Endothelial cell of umbilical vein (primary cell): ENCODE data around the gene PLEKHM2. TPM values are rescaled to one million over a fixed set of nuclear protein-coding genes. Genes with fewer than 3 reads are reported as not detected.

Experiments
- BruUV-seq: library from RNA; stranded (reverse); fragments of 400-500 nt; replicated peaks from 2 replicates; lab custom pipeline; 2021; lab: Mats Ljungman, UMichigan
- CTCF ChIA-PET: fragments of 300-600, 350-600 bp; sonication (Branson Sonifier 250); formaldehyde crosslinking; loops from one replicate; lab custom pipeline; 2021; ENCODE audit warnings: antibody characterized with exemption, inconsistent platforms; lab: Charles Lee
- POLR2A ChIA-PET: fragments of 300-600, 350-600 bp; sonication (Branson Sonifier 250); formaldehyde crosslinking; loops from one replicate; lab custom pipeline; 2021; ENCODE audit warnings: antibody characterized with exemption, inconsistent platforms; lab: Charles Lee
- DNase-seq: peaks from one replicate; pipeline ENCODE4 v3.0.0-alpha.2; 2011; ENCODE audit warnings: low read depth, low spot score
- FAIRE-seq: peaks from 2 replicates; lab custom pipeline; 2011; peaks lifted over from hg19 to GRCh38; lab: Jason Lieb, UNC
- H2AFZ ChIP-seq: 2 replicates; pipeline ENCODE4 v1.6.0; 2012; ENCODE audit warnings: low read depth, low read length, control low read depth, inconsistent platforms
- H3K27ac ChIP-seq: 2 replicates; pipeline ENCODE4 v1.5.1; 2011; ENCODE audit warnings: low read depth, mild to moderate bottlenecking, control low read depth, low read length, moderate library complexity; ENCODE audit not compliant: insufficient read depth
- H3K27me3 ChIP-seq, 2 experiments: 2 replicates each; pipeline versions ENCODE4 v1.6.0 to v1.6.1; 2011; ENCODE audit warnings: low read length in 2 of 2, mixed read lengths in 1 of 2; ENCODE audit not compliant: control insufficient read depth in 2 of 2, insufficient read depth in 2 of 2
- H3K36me3 ChIP-seq, 2 experiments: 2 replicates in 1 of 2; 3 replicates in 1 of 2; pipeline ENCODE4 v1.5.1; 2011; ENCODE audit warnings: low read length in 2 of 2, mild to moderate bottlenecking in 1 of 2, moderate library complexity in 1 of 2; ENCODE audit not compliant: control insufficient read depth in 2 of 2, insufficient read depth in 2 of 2; ENCODE audit errors: extremely low read depth in 1 of 2
- H3K4me1 ChIP-seq: 3 replicates; pipeline ENCODE4 v1.5.1; 2011; ENCODE audit warnings: mild to moderate bottlenecking, low read length; ENCODE audit not compliant: control insufficient read depth, insufficient read depth; ENCODE audit errors: extremely low read depth
- H3K4me2 ChIP-seq: 2 replicates; pipeline ENCODE4 v1.6.1; 2011; ENCODE audit warnings: low read length, control low read depth, mixed read lengths; ENCODE audit not compliant: insufficient read depth
- H3K4me3 ChIP-seq, 3 experiments: fragments of 200-600 bp in 1 of 3; sonication (generic), shearing (Covaris generic) in 1 of 3; replicated peaks in 1 of 3; 2 replicates each; pipeline ENCODE4 v1.5.1; 2011 to 2016; ENCODE audit warnings: control low read depth in 3 of 3, low read length in 3 of 3, mild to moderate bottlenecking in 2 of 3, inconsistent platforms in 1 of 3, low read depth in 1 of 3, moderate library complexity in 1 of 3; ENCODE audit not compliant: insufficient read depth in 1 of 3
- H3K79me2 ChIP-seq: 2 replicates; pipeline ENCODE4 v1.6.0; 2012; ENCODE audit warnings: low read length, inconsistent platforms; ENCODE audit not compliant: control insufficient read depth, insufficient read depth
- H3K9ac ChIP-seq: replicated peaks from 2 replicates; pipeline ENCODE3; 2011; ENCODE audit warnings: low read length, control low read depth; ENCODE audit not compliant: insufficient read depth; ENCODE audit errors: extremely low read depth
- H3K9me1 ChIP-seq: replicated peaks from 3 replicates; pipeline ENCODE4 v1.6.0; 2011; ENCODE audit warnings: mild to moderate bottlenecking, low read length; ENCODE audit not compliant: control insufficient read depth, insufficient read depth; ENCODE audit errors: extremely low read depth
- H3K9me3 ChIP-seq: replicated peaks from 2 replicates; pipeline ENCODE4 v1.5.1; 2012; ENCODE audit warnings: low read length, inconsistent platforms; ENCODE audit not compliant: control insufficient read depth, insufficient read depth
- H4K20me1 ChIP-seq: replicated peaks from 2 replicates; pipeline ENCODE3; 2011; ENCODE audit warnings: mild to moderate bottlenecking, low read length; ENCODE audit not compliant: control insufficient read depth, insufficient read depth; ENCODE audit errors: extremely low read depth
- EZH2 ChIP-seq: IDR thresholded peaks from 2 replicates; pipeline ENCODE4 v1.6.1; 2012; ENCODE audit warnings: borderline replicate concordance, low read depth, mild to moderate bottlenecking, moderate library complexity, low read length, inconsistent platforms; ENCODE audit not compliant: severe bottlenecking
- FOS ChIP-seq: IDR thresholded peaks from 2 replicates; pipeline ENCODE4 v1.6.1; 2011; ENCODE audit warnings: mild to moderate bottlenecking, low read length, moderate library complexity, borderline replicate concordance; ENCODE audit not compliant: insufficient read depth
- GATA2 ChIP-seq: IDR thresholded peaks from 2 replicates; pipeline ENCODE4 v1.7.0; 2011; ENCODE audit warnings: low read depth, mild to moderate bottlenecking, moderate library complexity, mixed read lengths, low read length; ENCODE audit not compliant: insufficient read length, insufficient read depth
- JUN ChIP-seq: IDR thresholded peaks from 2 replicates; pipeline ENCODE4 v1.6.1; 2011; ENCODE audit warnings: borderline replicate concordance, low read depth; ENCODE audit not compliant: insufficient read length, insufficient read depth
- MYC ChIP-seq: IDR thresholded peaks from one replicate; pipeline ENCODE4 v1.6.1; 2011; ENCODE audit warnings: mild to moderate bottlenecking, low read depth, low read length
- POLR2A ChIP-seq: IDR thresholded peaks from 2 replicates; pipeline ENCODE4 v1.6.1; 2012; ENCODE audit warnings: low read depth, mild to moderate bottlenecking, control low read depth, low read length
- POLR2AphosphoS5 ChIP-seq: IDR thresholded peaks from 2 replicates; pipeline ENCODE4 v1.6.1; 2012; ENCODE audit warnings: low read depth, mild to moderate bottlenecking, control low read depth, low read length, moderate library complexity; ENCODE audit not compliant: insufficient read depth
- dilution Hi-C: fragments of 300-500 bp; cut with MboI; formaldehyde crosslinking; loops from one replicate; pipeline ENCODE4 v1.15.0; 2019; ENCODE audit warnings: low sequenced_read_pairs; ENCODE audit not compliant: extremely low pct_ligation_motif_present
- intact Hi-C: fragments of 100-400 bp; cut with micrococcal nuclease; formaldehyde crosslinking; loops from one replicate; pipeline ENCODE4 v1.10.0; 2022
- polyA plus RNA-seq, 4 experiments: library from polyadenylated mRNA; depleted of rRNA in 3 of 4; stranded (reverse) in 3 of 4; unstranded in 1 of 4; fragments of >200 nt; gene quantifications; 2 replicates each; pipeline versions ENCODE4 v1.2.1 to v1.2.3, GENCODE V29; 2011 to 2012; ENCODE audit warnings: missing spikeins in 1 of 4
- total RNA-seq: library from RNA; stranded (reverse); gene quantifications from 2 replicates; pipeline ENCODE4 v1.2.3, GENCODE V29; 2021
- TF ChIP-seq, protein P1 (sequence below): IDR thresholded peaks from 2 replicates; pipeline ENCODE4 v1.6.1; 2011; ENCODE audit not compliant: insufficient read depth, insufficient read length
- TF ChIP-seq, protein P2 (sequence below), 2 donors: IDR thresholded peaks; 1 replicate in 1 of 2; 2 replicates in 1 of 2; pipeline ENCODE4 v1.5.1; 2011; ENCODE audit warnings: low read length in 2 of 2, mild to moderate bottlenecking in 2 of 2, moderate library complexity in 2 of 2, control low read depth in 1 of 2, inconsistent platforms in 1 of 2, low read depth in 1 of 2; ENCODE audit not compliant: insufficient read depth in 1 of 2; ENCODE audit errors: extremely low read depth in 1 of 2

The PLEKHM2 gene
- total and polyA plus RNA-seq, 2 donors (not counting 3 experiments of a cell fraction or from before 2014, with no cell fraction given), result 60.6 to 67.5 TPM

DNA sequence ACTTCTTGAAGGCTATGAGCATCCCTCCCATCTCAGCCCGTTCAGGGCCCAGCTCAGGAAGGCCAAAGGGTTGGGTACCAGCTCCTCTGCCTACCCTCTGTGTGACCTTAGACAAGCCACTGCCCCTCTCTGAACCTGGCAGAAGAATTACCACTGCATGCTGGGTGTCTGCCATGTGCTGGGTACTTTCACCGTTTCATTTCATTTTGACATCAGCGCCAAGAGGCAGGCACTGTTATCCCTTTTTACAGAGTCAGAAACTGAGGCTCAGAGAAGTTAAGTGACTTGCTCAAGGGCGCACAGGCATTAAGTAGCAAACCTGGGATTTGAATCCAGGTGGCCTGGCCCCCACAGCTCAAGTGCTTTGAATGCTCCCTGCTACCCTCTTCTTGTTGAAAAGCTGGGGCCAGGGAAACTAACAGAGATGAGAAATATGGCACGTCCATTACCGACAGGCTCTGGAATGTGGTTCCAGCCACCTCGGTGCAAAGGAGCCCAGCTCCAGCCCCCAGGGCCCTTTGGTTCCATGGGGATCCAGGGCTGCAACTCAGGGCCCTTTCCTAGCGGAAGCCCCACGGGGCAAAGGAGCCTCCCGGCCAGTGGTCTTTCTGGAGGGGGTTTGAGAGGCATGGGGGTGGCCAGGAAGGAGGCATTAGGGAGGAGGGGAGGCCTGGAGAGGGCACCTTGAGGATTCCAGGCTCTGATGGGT lies 64.7 kb downstream of the PLEKHM2 start:
- no peak for TF ChIP-seq MYC
- TF ChIP-seq, protein P1, sequence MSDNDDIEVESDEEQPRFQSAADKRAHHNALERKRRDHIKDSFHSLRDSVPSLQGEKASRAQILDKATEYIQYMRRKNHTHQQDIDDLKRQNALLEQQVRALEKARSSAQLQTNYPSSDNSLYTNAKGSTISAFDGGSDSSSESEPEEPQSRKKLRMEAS, result no peak
- TF ChIP-seq GATA2, result no peak
- TF ChIP-seq POLR2A, result no peak
- no peak for TF ChIP-seq EZH2
- no peak for TF ChIP-seq POLR2AphosphoS5
- TF ChIP-seq FOS, result no peak
- no peak for TF ChIP-seq JUN
- TF ChIP-seq, protein P2, sequence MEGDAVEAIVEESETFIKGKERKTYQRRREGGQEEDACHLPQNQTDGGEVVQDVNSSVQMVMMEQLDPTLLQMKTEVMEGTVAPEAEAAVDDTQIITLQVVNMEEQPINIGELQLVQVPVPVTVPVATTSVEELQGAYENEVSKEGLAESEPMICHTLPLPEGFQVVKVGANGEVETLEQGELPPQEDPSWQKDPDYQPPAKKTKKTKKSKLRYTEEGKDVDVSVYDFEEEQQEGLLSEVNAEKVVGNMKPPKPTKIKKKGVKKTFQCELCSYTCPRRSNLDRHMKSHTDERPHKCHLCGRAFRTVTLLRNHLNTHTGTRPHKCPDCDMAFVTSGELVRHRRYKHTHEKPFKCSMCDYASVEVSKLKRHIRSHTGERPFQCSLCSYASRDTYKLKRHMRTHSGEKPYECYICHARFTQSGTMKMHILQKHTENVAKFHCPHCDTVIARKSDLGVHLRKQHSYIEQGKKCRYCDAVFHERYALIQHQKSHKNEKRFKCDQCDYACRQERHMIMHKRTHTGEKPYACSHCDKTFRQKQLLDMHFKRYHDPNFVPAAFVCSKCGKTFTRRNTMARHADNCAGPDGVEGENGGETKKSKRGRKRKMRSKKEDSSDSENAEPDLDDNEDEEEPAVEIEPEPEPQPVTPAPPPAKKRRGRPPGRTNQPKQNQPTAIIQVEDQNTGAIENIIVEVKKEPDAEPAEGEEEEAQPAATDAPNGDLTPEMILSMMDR (IDR thresholded peaks at IDR 0.05; ENCODE audit: extremely low read depth in 1 of 2, insufficient read depth in 1 of 2, low read depth in 1 of 2, low read length in 2 of 2), result no peak
- dilution Hi-C loops (no loop called here), intact Hi-C loops (loop anchor here (1.0 to 10.0 kb wide), 3 partner anchors 11 to 424 kb away; partner anchors contain the start of gene CASP9)
- no peaks in the 10 kb centered on the region for H3K27me3 ChIP-seq
- ChIA-PET POLR2A (interaction anchor here (1.0 to 2.6 kb wide), 2 partner anchors 11 to 131 kb away, joined by 6 to 26 read pairs; no protein-coding TSS in a partner anchor), CTCF (interaction anchor here (1.0 to 3.5 kb wide), 5 partner anchors 10 to 38 kb away, joined by 3 to 17 read pairs (median 3); partner anchors contain the start of gene SLC25A34)
- no peaks in the 10 kb centered on the region for H3K9me1 ChIP-seq
- TSS peak; percentile 76 for BruUV-seq
- peak overlapping the region; percentile 78 for H3K4me2 ChIP-seq
- H3K36me3 ChIP-seq, result no peaks in the 10 kb centered on the region
- peak overlapping the region in 2 of 3 experiments; percentile 26 to 74 for H3K4me3 ChIP-seq
- no peaks in the 10 kb centered on the region for H3K9me3 ChIP-seq
- H3K4me1 ChIP-seq, result peaks cover 35% of the 10 kb centered on the region
- no peaks in the 10 kb centered on the region for H4K20me1 ChIP-seq
- DNase-seq (peak; percentile 27), FAIRE-seq (peak; percentile 77)
- H3K79me2 ChIP-seq, result peaks cover 23% of the 10 kb centered on the region
- no peak overlapping the region for H2AFZ ChIP-seq
- peak overlapping the region; percentile 88 for H3K9ac ChIP-seq
- peak overlapping the region; percentile 97 for H3K27ac ChIP-seq
